Measurements from ENCODE around the gene CYYR1.

CYYR1 gene

GRCh38 chr21:26581818-26582217 is 8.7 kb upstream of the CYYR1 start:
- TF ChIP-seq CTCF (IDR thresholded peaks at IDR 0.05; ENCODE audit: low read depth, low read length) = no peak
- Histone ChIP-seq H3K27me3 (ENCODE audit: insufficient read depth, low read depth, severe bottlenecking) (no peaks in the 10 kb centered on the region), H3K9me3 (ENCODE audit: severe bottlenecking) (peaks cover 11% of the 10 kb centered on the region), H3K27ac (no peak overlapping the region), H3K4me3 (ENCODE audit: low read depth, low read length) (no peak overlapping the region), H3K36me3 (no peaks in the 10 kb centered on the region)
- no peak for DNase-seq

GRCh38 chr21:26572076-26572701 is 897 bp downstream of the CYYR1 start:
- Histone ChIP-seq H3K27me3 (ENCODE audit: insufficient read depth, low read depth, severe bottlenecking) (no peaks in the 10 kb centered on the region), H3K9me3 (ENCODE audit: severe bottlenecking) (peaks cover 6% of the 10 kb centered on the region), H3K4me3 (ENCODE audit: low read depth, low read length) (no peak overlapping the region), H3K36me3 (no peaks in the 10 kb centered on the region), H3K27ac (no peak overlapping the region)
- no peak for DNase-seq
- no peak for TF ChIP-seq CTCF (IDR thresholded peaks at IDR 0.05; ENCODE audit: low read depth, low read length)

- Histone ChIP-seq H3K4me3 (ENCODE audit: low read depth, low read length) (no peak overlapping the region), H3K9me3 (ENCODE audit: severe bottlenecking) (peaks cover 6% of the 10 kb centered on the region), H3K27me3 (ENCODE audit: insufficient read depth, low read depth, severe bottlenecking) (no peaks in the 10 kb centered on the region), H3K27ac (no peak overlapping the region), H3K36me3 (no peaks in the 10 kb centered on the region)
- TF ChIP-seq CTCF (IDR thresholded peaks at IDR 0.05; ENCODE audit: low read depth, low read length) = no peak
- no peak for DNase-seq
Measured at GRCh38 chr21:26570203-26570602, 2.9 kb downstream of the CYYR1 start.

- Histone ChIP-seq H3K27me3 (ENCODE audit: insufficient read depth, low read depth, severe bottlenecking) (no peaks in the 10 kb centered on the region), H3K9me3 (ENCODE audit: severe bottlenecking) (no peaks in the 10 kb centered on the region), H3K27ac (no peak overlapping the region), H3K36me3 (no peaks in the 10 kb centered on the region), H3K4me3 (ENCODE audit: low read depth, low read length) (no peak overlapping the region)
- no peak for TF ChIP-seq CTCF (IDR thresholded peaks at IDR 0.05; ENCODE audit: low read depth, low read length)
- DNase-seq = no peak
Measured at GRCh38 chr21:26565546-26565945, 7.5 kb downstream of the CYYR1 start.

- H3K4me3 ChIP-seq (ENCODE audit: low read depth, low read length) = no peak overlapping the region
- H3K27ac ChIP-seq = no peak overlapping the region
- no peaks in the 10 kb centered on the region for H3K9me3 ChIP-seq (ENCODE audit: severe bottlenecking)
- no peak for TF ChIP-seq CTCF (IDR thresholded peaks at IDR 0.05; ENCODE audit: low read depth, low read length)
- H3K27me3 ChIP-seq (ENCODE audit: insufficient read depth, low read depth, severe bottlenecking) = no peaks in the 10 kb centered on the region
- H3K36me3 ChIP-seq = no peaks in the 10 kb centered on the region
- DNase-seq = no peak
Measured at GRCh38 chr21:26565111-26565510, 8.0 kb downstream of the CYYR1 start.

GRCh38 chr21:26563856-26564503 is 9.1 kb downstream of the CYYR1 start:
- no peak overlapping the region for H3K4me3 ChIP-seq (ENCODE audit: low read depth, low read length)
- no peaks in the 10 kb centered on the region for H3K9me3 ChIP-seq (ENCODE audit: severe bottlenecking)
- DNase-seq = no peak
- no peaks in the 10 kb centered on the region for H3K27me3 ChIP-seq (ENCODE audit: insufficient read depth, low read depth, severe bottlenecking)
- no peak overlapping the region for H3K27ac ChIP-seq
- no peak for TF ChIP-seq CTCF (IDR thresholded peaks at IDR 0.05; ENCODE audit: low read depth, low read length)
- no peaks in the 10 kb centered on the region for H3K36me3 ChIP-seq
